IPS DF 4.7 (cell line): ENCODE results near the gene TPRN.

Source experiments
- DNase-seq: peaks from one replicate; pipeline ENCODE4 v3.0.0-alpha.2; 2013; ENCODE audit warnings: low spot score; ENCODE audit errors: extremely low read depth

TPRN gene

DNA sequence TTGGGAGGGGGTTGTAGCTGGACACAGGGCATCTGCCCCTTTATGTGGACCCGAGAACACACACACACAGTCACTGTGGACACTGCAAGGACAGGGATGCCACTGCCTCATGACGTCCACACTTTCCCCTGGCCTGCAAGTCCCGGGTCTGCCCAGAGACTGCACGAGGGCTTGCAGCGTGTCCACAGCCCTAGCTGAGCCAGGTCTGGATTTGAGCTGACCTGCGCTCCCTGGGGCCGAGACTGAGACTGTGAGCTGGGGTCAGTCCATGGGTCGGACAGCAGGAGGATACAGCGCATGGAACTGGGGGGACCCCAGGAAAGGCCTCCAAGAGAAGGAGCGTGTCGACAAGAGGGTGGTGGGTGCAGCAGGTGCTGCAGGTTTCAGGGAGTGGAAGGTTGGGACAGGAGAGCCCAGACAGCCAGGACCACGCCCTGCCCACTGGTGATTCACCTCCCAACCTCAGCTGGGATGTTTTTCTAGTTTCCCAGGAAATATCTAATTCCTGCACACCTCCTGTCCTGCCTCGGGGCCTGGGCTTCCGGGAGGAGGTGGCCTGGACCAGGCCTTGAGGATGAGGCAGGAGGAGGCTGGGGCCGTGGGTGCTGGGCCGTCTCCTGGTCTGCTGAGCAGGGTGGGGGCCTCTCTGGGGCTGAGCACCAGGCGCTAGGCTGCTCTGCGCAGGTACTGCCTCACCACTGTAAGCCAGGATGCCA lies 26.0 kb upstream of the TPRN start:
- no peak for DNase-seq

DNA sequence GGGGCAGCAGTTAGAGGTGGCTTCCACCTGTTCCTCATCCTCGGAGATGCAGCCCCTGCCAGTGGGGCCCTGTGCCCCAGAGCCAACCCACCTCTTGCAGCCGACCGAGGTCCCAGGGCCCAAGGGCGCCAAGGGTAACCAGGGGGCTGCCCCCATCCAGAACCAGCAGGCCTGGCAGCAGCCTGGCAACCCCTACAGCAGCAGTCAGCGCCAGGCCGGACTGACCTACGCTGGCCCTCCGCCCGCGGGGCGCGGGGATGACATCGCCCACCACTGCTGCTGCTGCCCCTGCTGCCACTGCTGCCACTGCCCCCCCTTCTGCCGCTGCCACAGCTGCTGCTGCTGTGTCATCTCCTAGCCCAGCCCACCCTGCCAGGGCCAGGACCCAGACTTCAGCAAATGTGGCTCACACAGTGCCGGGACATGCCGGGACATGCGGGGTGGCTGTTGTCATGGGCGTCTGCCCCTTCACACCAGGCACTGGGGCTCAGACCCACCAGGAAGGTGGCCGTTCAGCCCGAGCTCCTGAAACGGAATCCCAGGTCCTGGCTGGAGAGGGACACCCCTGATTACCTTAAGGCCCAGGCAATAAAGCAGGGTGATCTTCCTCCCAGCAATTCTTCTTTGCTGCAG lies 25.3 kb upstream of the TPRN start:
- DNase-seq: no peak

DNA sequence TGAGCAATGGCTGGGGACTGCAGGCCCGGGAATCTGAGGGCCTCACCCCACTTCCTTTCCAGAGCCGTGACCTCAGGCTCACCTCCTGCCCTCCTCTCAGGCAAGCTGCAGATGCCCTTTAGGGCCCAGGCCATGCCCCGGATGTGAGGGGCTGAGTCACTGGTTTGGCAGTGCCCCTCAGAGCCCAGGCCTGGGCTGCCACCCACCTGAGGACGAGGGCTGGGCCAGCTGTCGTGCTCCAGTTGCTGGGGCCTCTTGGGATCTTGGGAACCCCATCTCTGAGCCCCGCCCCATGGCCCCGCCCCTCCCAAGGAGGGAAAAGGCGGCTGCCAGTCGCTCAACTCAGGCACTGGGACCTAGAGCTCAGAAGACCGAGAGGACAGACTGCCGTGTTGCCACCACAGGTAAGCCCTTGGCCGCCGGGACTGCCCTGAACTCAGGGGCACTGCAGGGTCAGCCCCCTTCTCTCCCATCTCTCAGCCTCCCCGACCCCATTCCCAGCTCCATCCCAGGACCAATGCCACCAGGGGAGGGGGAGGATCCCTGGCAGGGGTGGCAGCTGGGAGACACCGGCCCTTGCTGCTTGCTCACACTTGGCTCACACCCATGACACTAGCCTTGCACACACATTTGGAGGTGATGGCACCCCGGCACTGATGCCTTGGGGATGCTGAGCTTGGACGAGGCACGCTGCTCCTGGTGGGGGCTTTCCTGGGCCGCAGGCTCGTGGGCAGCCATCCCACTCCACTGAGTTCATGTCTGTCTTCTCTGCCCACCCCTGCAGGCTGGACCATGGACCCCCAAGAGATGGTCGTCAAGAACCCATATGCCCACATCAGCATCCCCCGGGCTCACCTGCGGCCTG lies 24.5 kb upstream of the TPRN start, which contains the start of gene CYSRT1:
CYSRT1 (plus strand) TSS at position 345 of the 865 bp plus-strand sequence; CDS start at position 793, 448 bp downstream.
- DNase-seq: no peak

GRCh38 chr9:137223078-137223970 lies 22.8 kb upstream of the TPRN start:
- DNase-seq: no peak

DNA sequence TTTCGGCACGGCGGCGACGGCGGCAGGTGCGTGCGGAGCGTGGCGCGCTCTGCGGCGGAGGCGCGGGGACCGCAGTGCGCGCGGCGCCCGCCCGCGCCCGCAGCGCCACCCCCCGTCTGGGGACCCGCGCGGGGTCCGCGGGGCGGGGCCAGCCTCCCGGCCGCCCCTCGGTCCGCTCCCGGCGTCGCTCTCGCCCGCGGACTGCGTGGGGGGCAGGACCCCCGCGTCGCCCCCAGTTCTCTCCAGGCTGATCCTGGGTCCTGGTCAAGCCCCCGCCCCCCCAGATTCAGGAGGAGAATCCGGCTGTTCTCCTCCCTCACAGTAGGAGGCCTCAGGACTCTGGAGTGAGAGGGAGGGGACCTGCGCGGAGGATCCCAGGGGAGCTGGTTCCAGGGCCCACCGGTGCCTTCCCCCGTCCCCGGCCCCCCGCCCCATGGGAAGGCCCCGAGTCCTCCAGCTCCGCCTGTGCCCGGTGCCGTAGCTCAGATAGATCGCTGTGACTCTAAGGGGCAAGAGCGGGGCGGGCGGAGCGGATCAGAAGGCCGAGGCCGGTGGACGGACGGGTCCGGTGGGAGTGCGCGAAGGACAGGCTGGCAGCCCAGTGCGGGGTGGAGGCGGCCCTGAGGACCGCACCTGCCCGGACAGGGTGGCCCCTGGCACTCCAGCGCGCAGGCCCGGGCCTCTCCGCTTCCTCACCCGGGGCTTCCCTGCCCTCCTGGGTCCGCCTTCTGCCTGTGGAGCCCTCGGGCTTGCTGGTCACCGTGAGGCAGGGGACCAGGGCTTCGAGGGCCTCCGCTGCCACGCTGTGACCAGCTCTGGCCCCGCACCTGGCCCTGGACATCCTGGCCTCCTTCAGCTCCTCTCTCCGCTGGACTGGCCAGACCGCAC lies 21.9 kb upstream of the TPRN start, which contains the start of gene RNF208:
RNF208 (minus strand) TSS at position 51 of the 888 bp plus-strand sequence. CDS start 1,028 bp downstream, outside the sequence.
- DNase-seq: no peak

DNA sequence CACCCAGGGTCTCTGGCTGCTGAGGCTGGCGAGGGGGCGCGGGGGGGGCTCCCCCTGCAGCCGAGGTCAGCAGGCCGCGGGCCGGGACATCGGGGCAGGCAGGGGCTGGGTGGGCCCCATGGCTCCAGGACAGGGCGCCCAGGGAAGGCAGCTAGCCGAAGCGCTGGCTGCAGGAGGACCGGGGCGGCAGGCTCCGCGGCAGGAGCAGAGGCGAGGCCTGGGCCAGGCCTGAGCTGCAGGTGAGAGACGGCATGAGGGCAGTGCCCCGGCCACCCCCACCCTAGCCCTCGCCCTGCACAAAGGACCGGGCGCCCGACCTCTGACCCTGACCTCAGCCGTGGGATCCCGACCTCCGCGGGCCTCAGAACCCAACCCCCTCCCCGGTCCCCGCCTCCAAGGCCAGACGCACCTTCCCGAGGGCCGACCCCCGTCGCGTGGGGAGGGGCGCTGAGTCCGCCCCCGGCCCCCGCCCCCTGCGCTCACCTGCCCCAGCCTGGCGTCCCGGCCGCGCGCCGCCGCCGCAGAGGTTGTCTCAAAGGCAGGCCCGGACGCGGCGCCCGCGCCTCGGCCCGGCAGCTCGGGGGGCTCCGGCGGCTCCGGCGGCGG lies 21.1 kb upstream of the TPRN start:
- no peak for DNase-seq

GRCh38 chr9:137221095-137221505 lies 20.6 kb upstream of the TPRN start:
- DNase-seq: no peak

GRCh38 chr9:137220317-137221094 lies 20.0 kb upstream of the TPRN start:
- DNase-seq: no peak

- DNase-seq: no peak
These were observed 19.3 kb upstream of the TPRN start for GRCh38 chr9:137219757-137220316.

DNA sequence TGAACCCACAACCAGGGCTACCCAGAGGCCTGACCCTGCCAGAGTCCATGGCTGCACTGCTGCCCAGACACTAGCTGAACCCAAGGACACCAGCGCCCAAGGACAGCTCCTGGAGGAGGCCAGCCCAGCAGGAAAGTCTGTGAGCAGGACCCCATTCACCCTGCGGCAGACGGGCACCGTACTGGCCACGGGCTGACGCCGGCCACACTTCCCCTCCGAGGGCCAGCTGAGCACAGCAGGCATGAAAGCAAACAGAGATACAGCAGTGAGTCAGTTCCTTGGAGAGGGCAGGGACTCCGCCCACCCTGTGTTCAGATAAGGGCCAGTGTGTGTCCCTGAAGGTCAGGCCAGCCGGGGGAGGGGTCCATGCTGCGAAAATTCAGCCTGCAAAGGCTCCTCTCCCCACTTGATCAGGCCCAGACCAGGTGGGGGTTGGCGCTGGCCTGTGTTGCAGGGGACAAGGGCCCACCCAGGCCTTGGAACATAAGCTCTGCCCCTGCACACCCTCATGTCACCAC lies 18.3 kb upstream of the TPRN start:
- DNase-seq: no peak

GRCh38 chr9:137218212-137218753 lies 17.7 kb upstream of the TPRN start:
- DNase-seq: no peak

DNA sequence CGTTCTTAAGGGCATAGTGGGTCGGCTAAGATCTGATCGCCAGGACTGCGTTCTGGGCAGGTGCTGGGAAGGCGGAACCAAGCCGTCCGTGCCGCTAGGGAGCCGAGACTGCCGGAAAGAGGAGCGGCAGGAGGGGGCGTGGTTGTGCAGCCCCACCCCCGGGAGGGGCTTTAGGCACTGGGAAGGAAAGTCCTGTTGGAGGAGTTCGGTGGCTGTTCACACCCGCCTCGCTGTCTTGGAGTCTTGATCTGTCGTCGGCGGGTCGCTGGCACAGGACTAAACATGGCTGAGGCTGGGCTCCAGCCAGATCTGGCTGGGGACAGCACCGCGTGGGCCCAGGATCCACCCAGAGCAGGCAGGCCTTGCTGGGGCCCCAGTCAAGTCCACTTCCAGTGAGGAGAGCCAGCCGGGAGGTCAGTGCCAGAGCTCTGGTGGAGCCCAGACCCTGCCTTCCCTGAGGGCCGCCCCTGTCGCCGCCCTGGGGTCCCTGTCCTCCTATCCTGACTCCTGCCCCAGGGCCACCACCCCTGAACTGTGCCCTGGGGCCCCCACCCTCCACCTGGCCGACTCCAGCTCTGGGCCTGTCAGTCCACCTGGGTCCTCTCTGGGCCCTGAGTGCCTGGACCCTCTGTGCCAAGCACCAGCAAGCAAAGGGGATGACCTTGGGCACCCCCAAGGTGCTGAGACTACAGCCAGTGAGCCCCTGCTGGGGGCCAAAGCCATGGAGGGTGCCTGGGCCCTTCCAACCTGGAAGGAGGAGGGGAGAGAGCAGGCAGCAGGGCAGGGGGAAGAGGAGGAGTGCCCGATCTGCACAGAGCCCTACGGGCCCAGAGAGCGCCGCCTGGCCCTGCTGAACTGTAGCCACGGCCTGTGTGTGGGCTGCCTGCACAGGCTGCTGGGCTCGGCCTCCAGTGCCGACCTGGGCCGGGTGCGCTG lies 17.0 kb upstream of the TPRN start:
- DNase-seq: no peak

DNA sequence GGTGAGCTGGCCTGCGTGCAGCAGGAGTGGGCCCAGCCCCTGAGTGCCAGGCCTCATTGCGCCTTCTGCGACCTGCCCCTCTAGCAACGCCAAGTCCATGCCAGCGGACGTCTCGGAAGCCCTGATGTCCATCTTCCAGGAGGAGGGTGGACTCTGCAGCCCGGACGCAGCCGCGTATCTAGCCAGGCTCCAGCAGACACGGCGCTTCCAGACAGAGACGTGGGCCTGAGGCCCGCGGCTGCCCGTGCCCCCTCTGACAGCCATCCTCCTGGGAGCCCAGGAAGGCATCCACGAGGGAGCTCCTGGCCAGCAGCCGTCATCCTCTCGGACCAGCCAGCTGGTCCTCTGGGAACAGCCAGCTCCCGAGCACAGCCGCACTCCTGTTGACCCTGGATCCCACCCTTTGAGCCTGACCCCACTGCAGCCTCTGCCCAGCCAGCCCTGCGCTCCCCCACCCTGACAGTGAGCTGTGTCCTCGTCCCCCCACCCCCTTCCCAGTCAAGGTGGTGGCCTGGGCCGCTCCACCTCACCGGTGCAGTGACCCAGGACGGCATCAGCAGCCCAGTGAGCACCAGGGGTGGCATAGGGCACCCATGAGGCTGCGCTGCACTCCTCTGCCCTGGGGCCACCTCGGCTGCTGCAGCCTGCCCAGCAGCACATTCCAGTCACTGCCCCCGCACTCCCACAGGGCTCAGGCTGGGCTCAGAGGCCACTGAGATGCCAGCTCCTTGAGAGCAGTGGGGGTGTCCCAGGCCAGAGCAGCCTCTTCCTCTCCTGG lies 15.8 kb upstream of the TPRN start:
- no peak for DNase-seq

DNA sequence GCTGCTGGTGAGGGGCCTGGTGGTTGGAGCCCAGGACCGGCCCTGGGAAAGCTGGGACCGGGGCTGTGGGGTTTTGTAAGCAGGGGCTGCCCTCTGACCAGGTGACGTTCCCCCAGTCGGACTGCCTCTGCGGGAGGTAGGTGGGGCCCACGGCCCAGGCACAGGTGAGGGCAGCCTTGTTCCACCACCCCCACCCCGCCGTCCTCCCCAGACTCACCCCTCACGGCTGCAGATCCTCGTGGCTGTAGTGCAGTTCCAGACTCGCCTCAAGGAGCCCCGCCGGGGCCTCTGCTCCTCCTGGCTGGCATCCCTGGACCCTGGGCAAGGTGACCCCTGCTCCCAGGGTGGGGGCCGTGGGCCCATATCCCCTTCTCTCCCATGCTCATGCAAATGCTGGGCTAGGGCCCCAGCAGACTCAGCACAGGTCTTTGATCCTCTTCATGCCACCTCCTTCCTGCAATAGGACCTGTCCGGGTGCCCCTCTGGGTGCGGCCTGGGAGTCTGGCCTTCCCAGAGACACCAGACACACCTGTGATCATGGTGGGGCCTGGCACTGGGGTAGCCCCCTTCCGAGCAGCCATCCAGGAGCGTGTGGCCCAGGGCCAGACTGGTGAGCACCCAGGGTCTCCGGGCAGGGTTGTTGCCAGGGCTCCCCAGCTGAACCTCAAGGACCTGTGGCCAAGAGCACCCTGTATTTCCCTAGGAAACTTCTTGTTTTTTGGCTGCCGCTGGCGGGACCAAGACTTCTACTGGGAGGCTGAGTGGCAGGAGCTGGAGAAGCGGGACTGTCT lies 14.8 kb upstream of the TPRN start:
- DNase-seq: no peak

DNA sequence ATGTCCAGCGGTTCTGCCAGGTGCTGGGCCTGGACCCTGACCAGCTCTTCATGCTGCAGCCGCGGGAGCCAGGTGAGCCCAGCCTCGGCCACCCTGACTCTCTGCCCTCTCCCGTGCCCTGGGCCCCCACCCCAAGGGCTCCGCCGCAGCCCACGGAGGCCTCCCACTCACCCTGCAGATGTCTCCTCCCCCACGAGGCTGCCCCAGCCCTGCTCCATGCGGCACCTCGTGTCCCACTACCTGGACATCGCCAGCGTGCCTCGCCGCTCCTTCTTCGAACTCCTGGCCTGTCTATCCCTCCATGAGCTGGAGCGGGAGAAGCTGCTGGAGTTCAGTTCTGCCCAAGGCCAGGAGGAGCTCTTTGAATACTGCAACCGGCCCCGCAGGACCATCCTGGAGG lies 14.1 kb upstream of the TPRN start:
- no peak for DNase-seq
